ENCODE data around the gene ABCA13.

DNA sequence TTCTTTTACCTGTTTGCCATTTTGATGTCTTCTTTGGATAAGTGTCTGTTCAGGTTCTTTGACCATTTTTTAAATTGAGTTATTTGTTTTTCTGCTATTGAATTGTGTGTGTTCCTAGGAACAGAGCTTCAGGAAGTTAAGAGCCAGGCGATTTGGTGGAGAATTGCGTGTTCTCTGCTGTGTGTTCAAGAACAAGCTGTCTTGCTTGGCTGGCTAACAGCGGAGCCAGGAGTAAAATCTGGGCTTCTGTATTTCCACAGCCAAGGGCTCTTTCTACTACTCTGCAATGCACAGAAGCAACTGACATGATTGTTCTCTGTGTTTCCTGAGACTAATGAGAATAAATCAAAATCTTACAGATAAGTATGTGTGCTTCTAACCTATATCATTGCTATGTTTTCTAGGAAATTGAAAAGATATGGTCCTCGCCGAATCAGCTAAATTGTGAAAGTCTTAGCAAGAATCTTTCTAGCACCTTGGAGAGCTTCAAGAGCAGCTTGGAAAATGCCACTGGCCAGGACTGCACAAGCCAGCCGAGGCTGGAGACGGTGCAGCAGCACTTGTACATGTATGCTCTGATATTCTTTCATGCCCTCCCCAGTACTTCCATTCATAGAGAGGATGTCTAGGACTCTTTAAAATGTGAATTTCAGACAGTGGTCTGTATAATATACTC lies 124.2 kb downstream of the ABCA13 start:
- TF ChIP-seq ZFX (IDR thresholded peaks at IDR 0.05): no peak
- TF ChIP-seq, protein P1, sequence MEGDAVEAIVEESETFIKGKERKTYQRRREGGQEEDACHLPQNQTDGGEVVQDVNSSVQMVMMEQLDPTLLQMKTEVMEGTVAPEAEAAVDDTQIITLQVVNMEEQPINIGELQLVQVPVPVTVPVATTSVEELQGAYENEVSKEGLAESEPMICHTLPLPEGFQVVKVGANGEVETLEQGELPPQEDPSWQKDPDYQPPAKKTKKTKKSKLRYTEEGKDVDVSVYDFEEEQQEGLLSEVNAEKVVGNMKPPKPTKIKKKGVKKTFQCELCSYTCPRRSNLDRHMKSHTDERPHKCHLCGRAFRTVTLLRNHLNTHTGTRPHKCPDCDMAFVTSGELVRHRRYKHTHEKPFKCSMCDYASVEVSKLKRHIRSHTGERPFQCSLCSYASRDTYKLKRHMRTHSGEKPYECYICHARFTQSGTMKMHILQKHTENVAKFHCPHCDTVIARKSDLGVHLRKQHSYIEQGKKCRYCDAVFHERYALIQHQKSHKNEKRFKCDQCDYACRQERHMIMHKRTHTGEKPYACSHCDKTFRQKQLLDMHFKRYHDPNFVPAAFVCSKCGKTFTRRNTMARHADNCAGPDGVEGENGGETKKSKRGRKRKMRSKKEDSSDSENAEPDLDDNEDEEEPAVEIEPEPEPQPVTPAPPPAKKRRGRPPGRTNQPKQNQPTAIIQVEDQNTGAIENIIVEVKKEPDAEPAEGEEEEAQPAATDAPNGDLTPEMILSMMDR (conservative IDR thresholded peaks at IDR 0.05): no peak
